ENCODE measurements around the gene GLRA1.
"Not testable (repeated sequence)": the region's sequence is repeated elsewhere in the genome, so short reads cannot be mapped to it uniquely, and the experiment has no call there.

The GLRA1 gene

DNA sequence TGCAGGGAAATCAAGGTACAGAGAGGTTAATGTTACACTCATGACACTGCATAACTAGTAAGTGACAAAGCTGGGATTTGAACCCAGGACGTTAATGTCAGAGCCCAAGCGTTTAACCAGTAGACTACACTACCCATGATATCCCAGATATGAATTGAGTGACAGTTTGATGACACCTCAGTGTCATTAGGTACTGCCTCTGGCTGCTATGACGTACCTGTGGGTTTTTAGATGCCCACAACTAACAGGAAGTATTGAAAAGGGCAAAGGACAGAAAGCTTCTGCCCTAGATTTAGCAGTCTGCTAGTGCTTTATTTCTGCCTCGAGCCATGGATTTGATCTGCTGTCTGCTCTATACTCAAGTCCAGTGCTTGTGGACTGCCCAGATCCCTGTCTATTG is 56.2 kb downstream of the GLRA1 start:
- Histone ChIP-seq H2AFZ (ENCODE audit: low read depth, low read length) (no peak overlapping the region), H3K27me3 (ENCODE audit: insufficient read depth, low read length) (no peaks in the 10 kb centered on the region), H3K36me3 (ENCODE audit: insufficient read depth, low read length) (no peaks in the 10 kb centered on the region), H3K4me3 (ENCODE audit: low read length) (no peak overlapping the region), H3K4me1 (ENCODE audit: insufficient read depth, low read length) (no peaks in the 10 kb centered on the region), H3K9me3 (ENCODE audit: low read length) (no peaks in the 10 kb centered on the region)

DNA sequence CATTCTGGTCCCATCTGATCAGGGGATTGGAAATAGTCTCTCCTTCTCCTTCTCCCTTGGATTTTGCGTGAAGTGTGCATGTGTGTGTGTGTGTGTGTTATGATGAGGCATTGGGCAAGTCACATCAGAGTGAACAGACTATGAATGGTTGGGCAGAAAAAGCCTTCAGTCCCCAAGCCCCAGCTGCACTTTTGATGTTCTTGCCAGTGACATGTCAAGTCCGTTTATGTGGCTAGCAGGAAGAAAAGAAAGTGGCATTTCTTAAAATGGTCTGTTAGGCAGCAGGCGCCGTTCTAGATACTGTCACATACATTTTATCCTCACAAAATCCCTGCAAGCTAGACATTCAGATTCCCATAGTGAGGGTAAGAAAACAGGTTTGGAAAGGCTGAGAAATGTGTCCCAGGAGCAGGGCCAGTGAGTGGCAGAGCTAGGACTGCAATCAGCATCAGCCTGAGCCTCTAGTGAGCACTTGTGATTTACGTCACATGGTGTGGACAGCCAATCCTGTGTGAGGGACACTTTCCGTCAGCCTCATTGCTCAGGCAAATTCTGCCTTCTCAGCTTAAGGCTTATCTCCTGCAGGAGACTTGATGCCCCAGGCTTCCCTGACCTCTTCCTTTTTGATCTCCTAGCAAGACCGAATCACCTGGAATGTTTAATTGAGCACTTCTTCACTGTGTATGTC is 60.4 kb downstream of the GLRA1 start:
- Histone ChIP-seq H3K9me3 (ENCODE audit: low read length) (no peaks in the 10 kb centered on the region), H2AFZ (ENCODE audit: low read depth, low read length) (no peak overlapping the region), H3K4me1 (ENCODE audit: insufficient read depth, low read length) (no peaks in the 10 kb centered on the region), H3K4me3 (ENCODE audit: low read length) (no peak overlapping the region), H3K27me3 (ENCODE audit: insufficient read depth, low read length) (no peaks in the 10 kb centered on the region), H3K36me3 (ENCODE audit: insufficient read depth, low read length) (no peaks in the 10 kb centered on the region)

GRCh38 chr5:151863566-151863965 is 61.1 kb downstream of the GLRA1 start:
- Histone ChIP-seq H2AFZ (ENCODE audit: low read depth, low read length) (no peak overlapping the region), H3K4me3 (ENCODE audit: low read length) (no peak overlapping the region), H3K9me3 (ENCODE audit: low read length) (no peaks in the 10 kb centered on the region), H3K4me1 (ENCODE audit: insufficient read depth, low read length) (no peaks in the 10 kb centered on the region), H3K27me3 (ENCODE audit: insufficient read depth, low read length) (no peaks in the 10 kb centered on the region), H3K36me3 (ENCODE audit: insufficient read depth, low read length) (no peaks in the 10 kb centered on the region)

- Histone ChIP-seq H3K27me3 (ENCODE audit: insufficient read depth, low read length) (no peaks in the 10 kb centered on the region), H2AFZ (ENCODE audit: low read depth, low read length) (no peak overlapping the region), H3K9me3 (ENCODE audit: low read length) (no peaks in the 10 kb centered on the region), H3K36me3 (ENCODE audit: insufficient read depth, low read length) (no peaks in the 10 kb centered on the region), H3K4me1 (ENCODE audit: insufficient read depth, low read length) (no peaks in the 10 kb centered on the region), H3K4me3 (ENCODE audit: low read length) (no peak overlapping the region)
These were observed 61.7 kb downstream of the GLRA1 start for GRCh38 chr5:151862811-151863472.

GRCh38 chr5:151860867-151861266 is 63.8 kb downstream of the GLRA1 start:
- H3K27me3 ChIP-seq (ENCODE audit: insufficient read depth, low read length); H3K4me3 ChIP-seq (ENCODE audit: low read length); H3K9me3 ChIP-seq (ENCODE audit: low read length); H3K4me1 ChIP-seq (ENCODE audit: insufficient read depth, low read length); H2AFZ ChIP-seq (ENCODE audit: low read depth, low read length); H3K36me3 ChIP-seq (ENCODE audit: insufficient read depth, low read length): not testable (repeated sequence)

DNA sequence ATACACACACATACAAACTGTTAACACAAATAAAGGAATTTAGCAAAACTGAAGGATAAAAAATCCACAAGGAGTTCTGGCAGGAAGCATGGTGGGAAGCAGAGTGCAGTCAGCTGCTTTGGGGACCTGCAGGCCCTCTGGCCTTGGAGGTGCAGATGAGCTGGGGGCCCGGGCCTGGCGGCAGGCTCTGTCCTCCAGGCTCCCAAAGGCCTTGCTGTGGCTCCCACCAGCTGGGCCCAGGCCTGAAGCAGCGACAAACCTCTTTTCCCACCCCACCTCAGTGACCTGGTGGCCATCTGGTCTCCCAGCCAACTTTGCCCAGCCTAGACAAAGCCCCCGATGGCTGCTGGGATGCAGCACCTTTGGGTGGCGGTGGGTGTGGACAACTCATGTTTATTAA is 67.8 kb downstream of the GLRA1 start:
- H3K27me3 ChIP-seq (ENCODE audit: insufficient read depth, low read length) = no peaks in the 10 kb centered on the region
- H3K4me1 ChIP-seq (ENCODE audit: insufficient read depth, low read length) = no peaks in the 10 kb centered on the region
- no peak overlapping the region for H2AFZ ChIP-seq (ENCODE audit: low read depth, low read length)
- H3K9me3 ChIP-seq (ENCODE audit: low read length) = no peaks in the 10 kb centered on the region
- H3K4me3 ChIP-seq (ENCODE audit: low read length) = no peak overlapping the region
- H3K36me3 ChIP-seq (ENCODE audit: insufficient read depth, low read length) = no peaks in the 10 kb centered on the region

DNA sequence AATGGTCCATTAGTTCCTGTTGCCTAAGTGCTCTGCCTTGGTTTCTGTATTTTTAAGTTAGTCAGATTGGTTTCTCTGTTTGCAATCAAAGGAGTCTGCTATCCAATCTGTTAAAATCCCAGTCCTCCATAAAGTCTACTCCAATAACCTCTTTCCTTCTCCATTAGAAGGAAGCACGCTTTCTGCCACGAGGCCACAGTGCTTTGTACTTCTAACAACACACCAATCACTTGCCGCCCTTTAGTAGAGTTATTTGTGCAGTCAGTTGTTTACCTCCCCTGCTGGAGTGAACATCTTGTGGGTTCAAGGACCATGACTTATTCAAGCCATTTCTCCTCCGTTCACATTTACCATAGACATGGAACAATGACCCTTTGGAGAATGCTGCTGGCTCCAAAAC is 69.0 kb downstream of the GLRA1 start:
- Histone ChIP-seq H2AFZ (ENCODE audit: low read depth, low read length) (no peak overlapping the region), H3K9me3 (ENCODE audit: low read length) (no peaks in the 10 kb centered on the region), H3K4me1 (ENCODE audit: insufficient read depth, low read length) (no peaks in the 10 kb centered on the region), H3K4me3 (ENCODE audit: low read length) (no peak overlapping the region), H3K27me3 (ENCODE audit: insufficient read depth, low read length) (no peaks in the 10 kb centered on the region), H3K36me3 (ENCODE audit: insufficient read depth, low read length) (no peaks in the 10 kb centered on the region)

DNA sequence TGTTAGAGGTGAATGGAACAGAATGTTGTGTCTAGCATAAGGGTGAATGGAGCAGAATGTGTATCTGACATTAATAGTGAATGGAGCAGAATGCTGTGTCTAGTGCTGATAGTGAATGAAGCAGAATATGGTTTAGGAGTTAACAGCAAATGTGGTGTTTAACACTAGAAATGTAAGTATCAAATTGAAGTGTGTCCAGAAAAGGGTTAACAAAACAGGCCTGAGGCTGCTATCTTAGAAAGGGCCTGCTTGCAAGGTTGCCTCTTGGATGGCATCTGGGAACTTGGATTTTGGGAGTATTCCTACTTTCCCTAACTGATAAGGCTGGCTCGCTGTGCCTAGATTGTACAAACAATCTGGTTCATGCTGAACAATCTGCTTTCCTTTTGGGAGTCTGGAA is 76.8 kb downstream of the GLRA1 start:
- Histone ChIP-seq H3K4me1 (ENCODE audit: insufficient read depth, low read length) (no peaks in the 10 kb centered on the region), H2AFZ (ENCODE audit: low read depth, low read length) (no peak overlapping the region), H3K9me3 (ENCODE audit: low read length) (no peaks in the 10 kb centered on the region), H3K36me3 (ENCODE audit: insufficient read depth, low read length) (no peaks in the 10 kb centered on the region), H3K4me3 (ENCODE audit: low read length) (no peak overlapping the region), H3K27me3 (ENCODE audit: insufficient read depth, low read length) (no peaks in the 10 kb centered on the region)

- Histone ChIP-seq H3K4me3 (ENCODE audit: low read length) (no peak overlapping the region), H3K9me3 (ENCODE audit: low read length) (no peaks in the 10 kb centered on the region), H3K4me1 (ENCODE audit: insufficient read depth, low read length) (no peaks in the 10 kb centered on the region), H2AFZ (ENCODE audit: low read depth, low read length) (no peak overlapping the region), H3K27me3 (ENCODE audit: insufficient read depth, low read length) (no peaks in the 10 kb centered on the region), H3K36me3 (ENCODE audit: insufficient read depth, low read length) (no peaks in the 10 kb centered on the region)
These were observed 77.9 kb downstream of the GLRA1 start for GRCh38 chr5:151846765-151847164.

DNA sequence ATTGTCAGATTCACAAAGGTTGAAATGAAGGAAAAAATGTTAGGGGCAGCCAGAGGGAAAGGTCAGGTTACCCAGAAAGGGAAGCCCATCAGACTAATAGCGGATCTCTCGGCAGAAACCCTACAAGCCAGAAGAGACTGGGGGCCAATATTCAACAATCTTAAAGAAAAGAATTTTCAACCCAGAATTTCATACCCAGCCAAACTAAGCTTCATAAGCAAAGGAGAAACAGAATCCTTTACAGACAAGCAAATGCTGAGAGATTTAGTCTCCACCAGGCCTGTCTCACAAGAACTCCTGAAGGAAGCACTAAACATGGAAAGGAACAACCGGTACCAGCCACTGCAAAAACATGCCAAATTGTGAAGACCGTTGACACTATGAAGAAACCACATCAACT is 91.8 kb downstream of the GLRA1 start:
- not testable (repeated sequence) for H3K36me3 ChIP-seq (ENCODE audit: insufficient read depth, low read length); H2AFZ ChIP-seq (ENCODE audit: low read depth, low read length); H3K27me3 ChIP-seq (ENCODE audit: insufficient read depth, low read length); H3K4me1 ChIP-seq (ENCODE audit: insufficient read depth, low read length); H3K9me3 ChIP-seq (ENCODE audit: low read length); H3K4me3 ChIP-seq (ENCODE audit: low read length)

DNA sequence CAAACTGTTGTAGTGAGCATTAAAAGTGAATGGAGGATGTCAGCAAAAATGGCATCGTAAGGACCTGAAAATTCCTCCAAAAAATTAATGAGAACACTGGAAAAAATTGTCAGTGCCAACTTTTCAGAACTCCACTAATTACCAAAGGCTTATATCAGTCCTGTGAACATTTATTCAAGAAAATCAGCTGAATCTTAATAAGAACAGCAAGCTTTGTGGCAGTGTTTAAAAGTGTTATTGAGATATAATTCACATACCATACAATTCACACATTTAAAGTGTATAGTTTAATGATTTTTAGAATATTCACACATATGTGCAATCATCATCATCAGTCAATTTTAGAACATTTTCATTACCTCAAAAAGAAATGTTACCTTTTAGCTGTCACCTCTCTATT is 95.3 kb downstream of the GLRA1 start:
- Histone ChIP-seq H3K27me3 (ENCODE audit: insufficient read depth, low read length) (no peaks in the 10 kb centered on the region), H3K4me3 (ENCODE audit: low read length) (no peak overlapping the region), H3K9me3 (ENCODE audit: low read length) (peaks cover 6% of the 10 kb centered on the region), H2AFZ (ENCODE audit: low read depth, low read length) (no peak overlapping the region), H3K4me1 (ENCODE audit: insufficient read depth, low read length) (no peaks in the 10 kb centered on the region), H3K36me3 (ENCODE audit: insufficient read depth, low read length) (no peaks in the 10 kb centered on the region)

GRCh38 chr5:151825445-151825844 is 99.2 kb downstream of the GLRA1 start:
- Histone ChIP-seq H3K4me1 (ENCODE audit: insufficient read depth, low read length) (peaks cover 7% of the 10 kb centered on the region), H3K27me3 (ENCODE audit: insufficient read depth, low read length) (no peaks in the 10 kb centered on the region), H2AFZ (ENCODE audit: low read depth, low read length) (no peak overlapping the region), H3K4me3 (ENCODE audit: low read length) (no peak overlapping the region), H3K36me3 (ENCODE audit: insufficient read depth, low read length) (no peaks in the 10 kb centered on the region), H3K9me3 (ENCODE audit: low read length) (no peaks in the 10 kb centered on the region)

DNA sequence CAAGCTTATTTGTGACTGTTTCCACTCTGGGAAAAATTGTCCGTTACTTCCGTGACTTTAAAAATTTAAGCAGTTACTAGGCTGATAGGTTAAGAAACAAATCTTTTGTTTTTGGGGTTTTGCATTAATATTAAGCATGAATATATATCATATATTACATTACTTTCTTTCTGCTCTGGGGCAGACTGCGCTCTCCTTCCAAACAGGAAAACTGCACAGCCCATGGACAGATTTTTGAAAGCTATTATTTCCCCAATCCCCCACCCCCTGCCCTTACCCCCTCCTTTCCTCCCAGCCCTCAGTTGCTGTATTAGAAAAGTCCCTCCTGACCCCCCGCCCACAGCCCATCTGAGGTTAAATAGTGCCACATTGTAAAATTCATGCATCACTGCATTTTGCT is 102.5 kb downstream of the GLRA1 start:
- Histone ChIP-seq H3K27me3 (ENCODE audit: insufficient read depth, low read length) (no peaks in the 10 kb centered on the region), H3K4me1 (ENCODE audit: insufficient read depth, low read length) (peaks cover 7% of the 10 kb centered on the region), H3K4me3 (ENCODE audit: low read length) (no peak overlapping the region), H3K36me3 (ENCODE audit: insufficient read depth, low read length) (no peaks in the 10 kb centered on the region), H2AFZ (ENCODE audit: low read depth, low read length) (no peak overlapping the region), H3K9me3 (ENCODE audit: low read length) (no peaks in the 10 kb centered on the region)

DNA sequence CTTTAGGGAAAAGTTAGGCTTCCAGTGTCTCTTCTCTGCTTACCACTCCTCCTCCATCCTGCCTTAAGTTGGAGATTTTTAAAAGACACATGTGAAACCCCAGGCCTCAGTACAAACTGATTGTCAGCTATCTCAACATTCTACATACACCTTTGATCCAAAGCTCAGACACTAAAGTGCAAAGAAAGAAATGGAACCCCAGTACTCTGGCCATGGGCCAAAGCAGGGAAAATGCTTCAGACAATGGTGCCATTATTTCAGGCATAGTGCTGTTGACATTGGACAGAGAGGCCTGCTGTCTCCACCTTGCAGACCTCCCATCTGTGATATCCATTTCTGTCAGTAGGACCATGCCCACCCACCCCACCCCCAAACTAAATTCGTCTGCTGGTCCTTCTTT is 103.7 kb downstream of the GLRA1 start:
- no peaks in the 10 kb centered on the region for H3K27me3 ChIP-seq (ENCODE audit: insufficient read depth, low read length)
- no peak overlapping the region for H3K4me3 ChIP-seq (ENCODE audit: low read length)
- H3K9me3 ChIP-seq (ENCODE audit: low read length) = no peaks in the 10 kb centered on the region
- H3K36me3 ChIP-seq (ENCODE audit: insufficient read depth, low read length) = peaks cover 5% of the 10 kb centered on the region
- no peak overlapping the region for H2AFZ ChIP-seq (ENCODE audit: low read depth, low read length)
- peaks cover 7% of the 10 kb centered on the region for H3K4me1 ChIP-seq (ENCODE audit: insufficient read depth, low read length)

Measured in neuron (in vitro differentiated cells).